ENCODE results near the gene SLC35E1. TPM values are rescaled to one million over a fixed set of nuclear protein-coding genes. Genes with fewer than 3 reads are reported as not detected.

SLC35E1 gene
- total and polyA plus RNA-seq, 9 donors, result 17.6 to 39.7 (median 30.2) TPM

- no peak for DNase-seq
- Histone ChIP-seq H3K4me3 (no peak overlapping the region), H3K4me1 (ENCODE audit: insufficient read depth) (peaks cover 15% of the 10 kb centered on the region), H3K9me3 (no peaks in the 10 kb centered on the region), H3K27me3 (no peaks in the 10 kb centered on the region), H3K27ac (no peak overlapping the region), H3K36me3 (no peaks in the 10 kb centered on the region)
- intact Hi-C loops (cut with DNase I), result loop anchor here in 1 of 4 donors (5.0 kb wide), 1 partner anchor 52 kb away; the partner anchor contains the start of gene MED26
- 78 to 96% (median 85%) methylated on average over 2 of the region's 2 CpGs for WGBS, 3 donors
- no peak for TF ChIP-seq EP300 (IDR thresholded peaks at IDR 0.05)
- TF ChIP-seq POLR2A (IDR thresholded peaks at IDR 0.05), result no peak
- TF ChIP-seq CTCF (IDR thresholded peaks at IDR 0.05), result no peak
These were observed 3.1 kb upstream of the SLC35E1 start for GRCh38 chr19:16575282-16575681.

GRCh38 chr19:16573925-16574324 is 1.7 kb upstream of the SLC35E1 start:
- no peaks in the 10 kb centered on the region for H3K9me3 ChIP-seq
- no peak overlapping the region for H3K27ac ChIP-seq
- no peaks in the 10 kb centered on the region for H3K27me3 ChIP-seq
- DNase-seq, result no peak
- peaks cover 15% of the 10 kb centered on the region for H3K4me1 ChIP-seq (ENCODE audit: insufficient read depth)
- no peaks in the 10 kb centered on the region for H3K36me3 ChIP-seq
- no peak for TF ChIP-seq EP300 (IDR thresholded peaks at IDR 0.05)
- TF ChIP-seq POLR2A (IDR thresholded peaks at IDR 0.05), result no peak
- TF ChIP-seq CTCF (IDR thresholded peaks at IDR 0.05), result no peak
- intact Hi-C loops (cut with DNase I), result loop anchor here in 1 of 4 donors (5.0 kb wide), 1 partner anchor 53 kb away; the partner anchor contains the start of gene MED26
- no peak overlapping the region for H3K4me3 ChIP-seq

- Histone ChIP-seq H3K9me3 (no peaks in the 10 kb centered on the region), H3K27me3 (no peaks in the 10 kb centered on the region), H3K27ac (peak overlapping the region in 1 of 2 donors; percentile 24), H3K36me3 (no peaks in the 10 kb centered on the region), H3K4me3 (peak overlapping the region; percentile 79), H3K4me1 (ENCODE audit: insufficient read depth) (peaks cover 15% of the 10 kb centered on the region)
- intact Hi-C loops (cut with DNase I), result loop anchor here in 1 of 4 donors (5.0 kb wide), 1 partner anchor 54 kb away; the partner anchor contains the start of gene MED26
- WGBS, 3 donors, result 54 to 62% (median 55%) methylated on average over 13 of the region's 13 CpGs
- no peak for TF ChIP-seq POLR2A (IDR thresholded peaks at IDR 0.05)
- TF ChIP-seq EP300 (IDR thresholded peaks at IDR 0.05), result no peak
- no peak for TF ChIP-seq CTCF (IDR thresholded peaks at IDR 0.05)
- DNase-seq, result no peak
These were observed 1.1 kb upstream of the SLC35E1 start for GRCh38 chr19:16573296-16573695.

GRCh38 chr19:16571822-16572331 is 338 bp downstream of the SLC35E1 start:
- peak in 2 of 5 donors; percentile 36 to 55 for DNase-seq
- no peaks in the 10 kb centered on the region for H3K27me3 ChIP-seq
- H3K36me3 ChIP-seq, result no peaks in the 10 kb centered on the region
- peaks cover 15% of the 10 kb centered on the region for H3K4me1 ChIP-seq (ENCODE audit: insufficient read depth)
- intact Hi-C loops (cut with DNase I), result loop anchor here in 1 of 4 donors (5.0 kb wide), 1 partner anchor 55 kb away; the partner anchor contains the start of gene MED26
- H3K4me3 ChIP-seq, result peak overlapping the region; percentile 79
- no peaks in the 10 kb centered on the region for H3K9me3 ChIP-seq
- no peak for TF ChIP-seq CTCF (IDR thresholded peaks at IDR 0.05)
- no peak for TF ChIP-seq POLR2A (IDR thresholded peaks at IDR 0.05)
- no peak for TF ChIP-seq EP300 (IDR thresholded peaks at IDR 0.05)
- WGBS, 3 donors, result 0 to 1% (median 1%) methylated on average over 53 to 75 of the region's 75 CpGs
- H3K27ac ChIP-seq, result peak overlapping the region; percentile 39 to 52
